Stromal cell of bone marrow (primary cell): Measurements from ENCODE around the gene MARCHF2.
"Not testable (repeated sequence)": the region's sequence is repeated elsewhere in the genome, so short reads cannot be mapped to it uniquely, and the experiment has no call there.

Source experiments
- DNase-seq: peaks from one replicate; pipeline ENCODE4 v3.0.0-alpha.2; 2012; ENCODE audit warnings: low read depth

The MARCHF2 gene, protein sequence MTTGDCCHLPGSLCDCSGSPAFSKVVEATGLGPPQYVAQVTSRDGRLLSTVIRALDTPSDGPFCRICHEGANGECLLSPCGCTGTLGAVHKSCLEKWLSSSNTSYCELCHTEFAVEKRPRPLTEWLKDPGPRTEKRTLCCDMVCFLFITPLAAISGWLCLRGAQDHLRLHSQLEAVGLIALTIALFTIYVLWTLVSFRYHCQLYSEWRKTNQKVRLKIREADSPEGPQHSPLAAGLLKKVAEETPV

DNA sequence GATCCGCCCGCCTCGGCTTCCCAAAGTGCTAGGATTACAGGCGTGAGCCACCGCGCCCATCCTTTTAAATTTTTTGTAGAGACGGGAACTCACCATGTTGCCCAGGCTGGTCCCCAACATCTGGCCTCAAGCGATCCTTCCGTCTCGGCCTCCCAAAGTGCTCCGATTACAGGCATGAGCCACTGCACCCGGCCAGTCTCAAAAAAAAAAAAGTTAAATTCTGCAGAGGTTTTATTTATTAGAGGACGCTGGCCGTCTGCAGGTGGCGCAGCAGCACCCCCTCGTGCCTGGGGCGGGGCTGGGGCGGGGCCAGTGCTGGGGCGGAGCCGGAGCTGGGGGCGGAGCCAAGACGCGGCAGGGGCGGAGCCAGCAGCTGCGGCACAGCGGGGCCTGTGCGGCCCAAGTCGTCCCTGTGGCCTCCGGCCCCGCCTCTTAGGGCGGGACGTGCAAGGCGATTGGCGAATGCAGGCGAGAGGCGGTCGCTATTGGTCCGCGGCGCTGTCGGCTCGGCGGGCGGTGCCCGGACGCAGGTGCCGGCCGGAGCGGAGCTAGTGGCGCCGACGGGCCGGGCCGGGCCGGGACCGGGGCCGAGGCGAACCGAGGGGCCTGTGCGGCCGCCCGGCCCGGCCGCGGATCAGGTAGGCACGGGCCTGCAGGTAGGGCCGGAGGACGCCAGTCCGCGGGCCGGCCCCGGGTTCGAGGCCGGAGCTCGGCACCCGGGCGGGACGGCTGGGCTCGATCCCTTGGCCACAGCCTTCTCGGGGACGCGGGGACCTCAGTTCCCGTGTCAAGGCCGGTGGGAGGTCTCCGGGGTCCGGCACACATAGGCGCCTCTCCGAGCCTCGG, at the start of gene MARCHF2:
TSS of gene MARCHF2 (plus strand) at position 523 of the 846 bp plus-strand sequence. CDS start 8,536 bp downstream, outside the sequence.
- DNase-seq: peak; percentile 90

DNA sequence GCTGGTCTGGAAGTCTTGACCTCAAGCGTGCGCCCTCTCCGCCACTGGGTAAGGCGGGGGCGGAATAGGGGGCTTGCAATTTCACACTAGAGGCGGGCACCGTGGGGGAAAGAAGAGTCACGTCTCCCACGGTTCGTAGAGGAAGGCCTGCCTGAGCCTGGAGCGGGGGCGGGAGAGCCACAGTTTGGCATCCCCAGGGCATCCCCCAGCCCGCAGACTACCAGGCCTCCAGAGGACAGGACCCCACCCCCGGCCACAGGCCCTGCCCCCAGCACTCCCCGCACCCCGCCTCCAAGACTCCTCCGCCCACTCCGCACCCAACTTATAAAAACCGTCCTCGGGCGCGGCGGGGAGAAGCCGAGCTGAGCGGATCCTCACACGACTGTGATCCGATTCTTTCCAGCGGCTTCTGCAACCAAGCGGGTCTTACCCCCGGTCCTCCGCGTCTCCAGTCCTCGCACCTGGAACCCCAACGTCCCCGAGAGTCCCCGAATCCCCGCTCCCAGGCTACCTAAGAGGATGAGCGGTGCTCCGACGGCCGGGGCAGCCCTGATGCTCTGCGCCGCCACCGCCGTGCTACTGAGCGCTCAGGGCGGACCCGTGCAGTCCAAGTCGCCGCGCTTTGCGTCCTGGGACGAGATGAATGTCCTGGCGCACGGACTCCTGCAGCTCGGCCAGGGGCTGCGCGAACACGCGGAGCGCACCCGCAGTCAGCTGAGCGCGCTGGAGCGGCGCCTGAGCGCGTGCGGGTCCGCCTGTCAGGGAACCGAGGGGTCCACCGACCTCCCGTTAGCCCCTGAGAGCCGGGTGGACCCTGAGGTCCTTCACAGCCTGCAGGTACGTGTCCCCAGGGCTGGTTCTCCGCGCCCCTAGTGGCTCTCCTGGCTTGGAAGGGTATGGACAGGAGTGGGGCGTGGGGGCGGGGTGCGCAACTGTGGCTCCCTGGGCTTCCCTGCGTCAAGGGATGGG, 49.0 kb upstream of the MARCHF2 start, which contains the start of gene ANGPTL4:
TSS of gene ANGPTL4 (plus strand) at position 353 of the 969 bp plus-strand sequence. CDS start at position 520, 167 bp downstream.
- peak; percentile 47 for DNase-seq

DNA sequence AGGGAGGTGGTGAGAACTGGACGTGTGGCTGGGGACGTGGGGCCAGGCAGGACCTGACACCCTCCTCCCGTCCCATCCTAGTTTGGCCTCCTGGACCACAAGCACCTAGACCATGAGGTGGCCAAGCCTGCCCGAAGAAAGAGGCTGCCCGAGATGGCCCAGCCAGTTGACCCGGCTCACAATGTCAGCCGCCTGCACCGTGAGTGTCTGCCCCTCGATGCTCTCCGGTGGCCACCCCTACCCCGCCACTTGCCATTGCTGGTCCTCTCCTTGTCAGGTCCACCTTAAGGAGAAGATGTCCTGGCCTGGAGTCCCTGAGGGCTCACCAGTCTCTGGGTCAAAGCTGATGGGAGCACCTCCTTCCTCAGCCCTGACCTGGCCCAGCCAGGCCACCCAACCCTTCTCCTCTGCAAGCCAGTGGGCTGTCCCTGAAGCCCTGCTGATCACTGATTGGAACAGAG, 47.0 kb upstream of the MARCHF2 start:
- DNase-seq: no peak

DNA sequence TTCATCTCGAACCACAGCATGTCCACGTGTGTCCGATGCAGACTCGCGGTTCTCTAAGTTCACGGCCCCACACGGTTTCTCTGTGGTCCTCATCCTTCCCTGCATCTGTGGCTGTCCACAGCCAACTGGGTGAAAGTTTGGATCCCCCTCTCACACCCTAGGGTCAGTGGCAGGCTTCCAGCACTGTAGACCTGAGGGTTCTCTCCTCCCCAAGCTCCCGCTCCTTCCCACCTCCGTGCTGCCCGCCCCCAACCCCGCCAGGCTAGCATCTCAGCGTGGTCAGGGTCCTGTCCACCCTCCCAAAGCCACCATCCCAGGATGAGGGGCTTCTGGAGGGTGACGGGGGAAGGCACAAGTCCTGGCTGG, 46.2 kb upstream of the MARCHF2 start:
- DNase-seq: no peak

DNA sequence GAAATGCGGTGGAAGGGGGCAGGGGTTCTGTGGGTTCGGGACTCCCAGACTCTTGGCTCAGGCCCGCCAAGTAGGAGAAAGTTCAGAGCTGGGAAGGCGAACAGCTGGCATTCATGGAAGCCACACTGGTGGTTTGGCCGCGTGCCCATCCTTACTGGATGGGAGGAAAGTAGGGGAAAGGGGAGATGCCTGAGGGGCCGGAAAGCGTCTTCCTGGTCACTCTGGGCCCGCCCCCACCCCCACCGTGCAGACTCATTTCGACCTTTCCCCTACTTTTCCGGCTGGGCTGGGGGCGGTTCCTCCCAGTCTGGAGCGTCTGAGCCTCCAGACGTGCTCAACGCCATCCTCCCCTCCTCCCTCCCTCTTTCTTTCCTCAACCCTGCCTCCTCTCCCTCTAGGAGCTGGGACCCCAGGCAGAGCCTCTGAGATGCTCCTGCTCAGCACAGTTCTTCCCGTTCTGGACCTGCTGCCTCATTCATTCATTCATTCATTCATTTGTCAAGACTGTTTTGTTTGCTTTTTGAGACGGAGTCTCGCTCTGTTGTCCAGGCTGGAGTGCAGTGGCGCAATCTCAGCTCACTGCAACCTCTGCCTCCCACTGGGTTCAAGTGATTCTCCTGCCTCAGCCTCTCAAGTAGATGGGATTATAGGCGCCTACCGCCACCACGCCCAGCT, 45.6 kb upstream of the MARCHF2 start:
- peak; percentile 85 for DNase-seq

DNA sequence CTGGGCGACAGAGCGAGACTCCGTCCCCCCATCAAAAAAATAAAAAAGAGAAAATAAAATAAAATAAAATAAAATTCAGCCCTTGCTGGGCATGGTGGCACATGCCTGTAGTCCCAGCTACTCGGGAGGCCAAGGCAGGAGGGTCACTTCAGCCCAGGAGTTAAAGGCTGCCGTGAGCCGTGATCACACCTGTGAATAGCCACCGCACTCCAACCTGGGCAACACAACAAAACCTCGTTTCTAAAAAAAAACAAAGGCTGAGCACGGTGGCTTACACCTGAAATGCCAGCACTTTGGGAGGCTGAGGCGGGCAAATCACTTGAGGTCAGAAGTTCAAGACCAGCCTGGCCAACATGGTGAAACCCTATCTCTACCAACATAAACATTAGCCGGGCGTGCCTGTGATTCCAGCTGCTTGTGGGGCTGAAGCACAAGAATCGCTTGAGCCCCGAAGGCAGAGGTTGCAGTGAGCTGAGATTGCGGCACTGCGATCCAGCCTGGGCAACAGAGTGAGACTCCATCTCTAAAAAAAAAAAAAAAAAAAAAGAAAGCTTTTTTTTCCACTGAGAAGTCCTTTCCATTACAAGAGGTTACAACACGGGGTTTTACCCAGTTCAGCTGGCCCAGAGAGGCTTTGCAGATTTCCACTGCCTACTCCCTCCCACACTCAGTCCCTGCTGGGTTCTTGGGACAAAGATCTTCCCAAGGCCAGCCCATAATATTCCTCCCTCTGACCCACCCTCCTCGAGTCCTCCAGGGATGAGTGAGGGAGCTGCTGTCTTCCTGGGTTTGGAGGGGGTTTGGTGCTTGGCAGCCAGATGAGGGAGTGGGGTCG, 42.7 kb upstream of the MARCHF2 start:
- DNase-seq: no peak

DNA sequence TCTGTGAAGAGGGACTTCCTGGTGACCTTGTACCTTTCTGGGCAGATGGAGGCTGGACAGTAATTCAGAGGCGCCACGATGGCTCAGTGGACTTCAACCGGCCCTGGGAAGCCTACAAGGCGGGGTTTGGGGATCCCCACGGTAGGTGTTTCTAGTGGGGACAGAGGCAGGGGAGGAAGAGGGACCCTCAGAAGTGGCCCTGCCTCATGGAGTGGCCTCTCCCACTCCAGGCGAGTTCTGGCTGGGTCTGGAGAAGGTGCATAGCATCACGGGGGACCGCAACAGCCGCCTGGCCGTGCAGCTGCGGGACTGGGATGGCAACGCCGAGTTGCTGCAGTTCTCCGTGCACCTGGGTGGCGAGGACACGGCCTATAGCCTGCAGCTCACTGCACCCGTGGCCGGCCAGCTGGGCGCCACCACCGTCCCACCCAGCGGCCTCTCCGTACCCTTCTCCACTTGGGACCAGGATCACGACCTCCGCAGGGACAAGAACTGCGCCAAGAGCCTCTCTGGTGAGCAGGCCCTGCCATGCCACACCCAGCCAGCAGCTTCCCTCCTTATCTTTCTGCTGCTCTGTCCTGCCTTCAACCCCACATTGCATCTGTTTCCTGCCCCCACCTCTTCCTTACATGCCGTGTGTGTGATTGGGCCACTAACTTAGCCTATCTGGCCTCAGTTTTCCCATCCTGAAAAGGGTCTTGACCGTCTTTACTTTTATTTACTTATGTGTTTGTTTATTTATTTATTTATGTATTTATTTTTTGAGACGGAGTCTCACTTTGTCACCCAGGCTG, 41.9 kb upstream of the MARCHF2 start:
- DNase-seq: no peak

DNA sequence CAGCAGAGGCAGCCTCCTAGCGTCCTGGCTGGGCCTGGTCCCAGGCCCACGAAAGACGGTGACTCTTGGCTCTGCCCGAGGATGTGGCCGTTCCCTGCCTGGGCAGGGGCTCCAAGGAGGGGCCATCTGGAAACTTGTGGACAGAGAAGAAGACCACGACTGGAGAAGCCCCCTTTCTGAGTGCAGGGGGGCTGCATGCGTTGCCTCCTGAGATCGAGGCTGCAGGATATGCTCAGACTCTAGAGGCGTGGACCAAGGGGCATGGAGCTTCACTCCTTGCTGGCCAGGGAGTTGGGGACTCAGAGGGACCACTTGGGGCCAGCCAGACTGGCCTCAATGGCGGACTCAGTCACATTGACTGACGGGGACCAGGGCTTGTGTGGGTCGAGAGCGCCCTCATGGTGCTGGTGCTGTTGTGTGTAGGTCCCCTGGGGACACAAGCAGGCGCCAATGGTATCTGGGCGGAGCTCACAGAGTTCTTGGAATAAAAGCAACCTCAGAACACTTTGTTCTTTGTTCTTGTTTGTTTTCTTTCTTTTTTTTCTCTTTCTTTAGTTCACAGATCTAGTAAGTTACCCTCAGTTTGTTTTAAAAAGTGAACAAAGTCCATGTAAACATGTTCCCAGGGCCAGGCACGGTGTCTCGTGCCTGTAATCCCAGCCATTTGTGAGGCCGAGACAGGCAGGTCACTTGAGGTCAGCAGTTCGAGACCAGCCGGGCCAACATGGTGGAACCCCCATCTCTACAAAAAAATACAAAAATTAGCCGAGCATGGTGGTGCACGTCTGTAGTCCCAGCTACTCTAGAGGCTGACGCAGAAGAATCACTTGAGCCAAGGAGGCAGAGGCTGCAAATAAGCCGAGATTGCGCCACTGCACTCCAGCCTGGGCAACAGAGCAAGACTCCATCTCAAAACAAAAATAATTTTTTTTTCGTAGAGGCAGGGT, 39.0 kb upstream of the MARCHF2 start:
- DNase-seq: no peak

DNA sequence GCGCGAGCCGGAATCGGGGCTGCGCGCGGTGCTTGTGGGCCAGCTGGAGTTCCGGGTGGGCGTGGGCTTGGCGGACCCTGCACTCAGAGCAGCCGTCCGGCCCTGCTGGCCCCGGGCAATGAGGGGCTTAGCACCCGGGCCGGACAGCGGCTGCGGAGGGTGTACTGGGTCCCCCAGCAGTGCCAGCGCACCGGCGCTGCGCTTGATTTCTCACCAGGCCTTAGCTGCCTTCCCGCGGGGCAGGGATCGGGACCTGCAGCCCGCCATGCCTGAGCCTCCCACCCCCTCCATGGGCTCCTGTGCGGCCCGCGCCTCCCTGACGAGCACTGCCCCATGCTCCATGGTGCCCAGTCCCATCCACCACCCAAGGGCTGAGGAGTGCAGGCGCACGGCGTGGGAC, 37.3 kb upstream of the MARCHF2 start:
- not testable (repeated sequence) for DNase-seq

DNA sequence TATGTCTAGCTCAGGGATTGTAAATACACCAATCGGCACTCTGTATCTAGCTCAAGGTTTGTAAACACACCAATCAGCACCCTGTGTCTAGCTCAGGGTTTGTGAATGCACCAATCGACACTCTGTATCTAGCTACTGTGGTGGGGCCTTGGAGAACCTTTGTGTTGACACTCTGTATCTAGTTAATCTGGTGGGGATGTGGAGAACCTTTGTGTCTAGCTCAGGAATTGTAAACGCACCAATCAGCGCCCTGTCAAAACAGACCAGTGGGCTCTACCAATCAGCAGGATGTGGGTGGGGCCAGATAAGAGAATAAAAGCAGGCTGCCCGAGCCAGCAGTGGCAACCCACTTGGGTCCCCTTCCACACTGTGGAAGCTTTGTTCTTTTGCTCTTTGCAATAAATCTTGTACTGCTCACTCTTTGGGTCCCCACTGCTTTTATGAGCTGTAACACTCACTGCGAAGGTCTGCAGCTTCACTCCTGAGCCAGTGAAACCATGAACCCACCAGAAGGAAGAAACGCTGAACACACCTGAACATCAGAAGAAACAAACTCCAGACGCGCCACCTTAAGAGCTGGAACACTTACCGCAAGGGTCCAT, 36.6 kb upstream of the MARCHF2 start:
- not testable (repeated sequence) for DNase-seq

DNA sequence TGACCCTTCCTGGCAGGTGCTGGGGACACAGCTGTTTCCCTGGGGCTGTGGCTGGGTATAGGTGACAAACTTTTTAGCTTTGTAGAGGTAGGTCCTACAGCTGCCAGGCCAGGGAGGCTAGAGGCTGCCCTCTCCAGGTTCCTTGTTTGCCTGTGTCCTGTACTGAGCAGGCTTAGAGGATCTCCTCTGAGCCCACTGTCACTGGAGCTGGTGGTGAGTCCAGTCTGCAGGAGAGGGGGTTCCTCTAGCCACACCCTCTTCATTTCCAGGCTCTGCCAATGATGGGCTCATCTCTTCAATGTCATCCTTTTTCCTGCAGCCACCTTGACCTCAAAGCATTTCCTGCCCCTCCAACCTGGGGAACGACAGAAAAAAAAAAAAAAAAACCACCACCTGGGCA, 35.5 kb upstream of the MARCHF2 start:
- no peak for DNase-seq

DNA sequence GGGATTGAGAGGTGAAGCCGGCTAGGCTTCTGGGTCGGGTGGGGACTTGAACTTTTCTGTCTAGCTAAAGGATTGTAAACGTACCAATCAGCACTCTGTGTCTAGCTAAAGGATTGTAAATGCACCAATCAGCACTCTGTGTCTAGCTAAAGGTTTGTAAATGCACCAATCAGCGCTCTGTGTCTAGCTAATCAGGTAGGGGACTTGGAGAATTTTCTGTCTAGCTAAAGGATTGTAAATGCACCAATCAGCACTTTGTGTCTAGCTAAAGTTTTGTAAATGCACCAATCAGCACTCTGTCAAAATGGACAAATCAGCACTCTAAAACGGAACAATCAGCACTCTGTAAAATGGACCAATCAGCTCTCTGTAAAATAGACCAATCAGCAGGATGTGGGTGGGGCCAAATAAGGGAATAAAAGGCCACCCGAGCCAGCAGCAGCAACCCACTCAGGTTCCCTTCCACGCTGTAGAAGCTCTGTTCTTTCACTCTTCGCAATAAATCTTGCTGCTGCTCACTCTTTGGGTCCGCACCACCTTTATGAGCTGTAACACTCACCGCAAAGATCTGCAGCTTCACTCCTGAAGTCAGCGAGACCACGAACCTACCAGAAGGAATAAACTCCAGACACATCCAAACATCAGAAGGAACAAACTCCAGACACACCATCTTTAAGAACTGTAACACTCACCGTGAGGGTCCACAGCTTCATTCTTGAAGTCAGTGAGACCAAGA, 33.8 kb upstream of the MARCHF2 start:
- not testable (repeated sequence) for DNase-seq

DNA sequence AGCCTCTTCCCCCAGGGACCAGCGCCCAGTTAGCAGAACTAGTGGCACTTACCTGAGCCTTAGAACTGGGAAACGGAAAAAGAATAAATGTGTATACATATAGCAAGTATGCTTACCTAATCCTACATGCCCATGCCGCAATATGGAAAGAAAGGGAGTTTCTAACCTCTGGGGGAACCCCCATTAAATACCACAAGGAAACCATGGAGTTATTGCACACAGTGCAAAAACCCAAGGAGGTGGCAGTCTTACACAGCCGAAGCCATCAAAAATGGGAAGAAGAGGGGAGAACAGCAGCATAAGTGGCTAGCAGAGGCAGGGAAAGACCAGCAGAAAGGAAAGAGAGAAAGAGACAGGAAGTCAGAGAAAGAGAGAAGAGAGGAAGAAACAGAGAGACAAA, 28.5 kb upstream of the MARCHF2 start:
- not testable (repeated sequence) for DNase-seq

DNA sequence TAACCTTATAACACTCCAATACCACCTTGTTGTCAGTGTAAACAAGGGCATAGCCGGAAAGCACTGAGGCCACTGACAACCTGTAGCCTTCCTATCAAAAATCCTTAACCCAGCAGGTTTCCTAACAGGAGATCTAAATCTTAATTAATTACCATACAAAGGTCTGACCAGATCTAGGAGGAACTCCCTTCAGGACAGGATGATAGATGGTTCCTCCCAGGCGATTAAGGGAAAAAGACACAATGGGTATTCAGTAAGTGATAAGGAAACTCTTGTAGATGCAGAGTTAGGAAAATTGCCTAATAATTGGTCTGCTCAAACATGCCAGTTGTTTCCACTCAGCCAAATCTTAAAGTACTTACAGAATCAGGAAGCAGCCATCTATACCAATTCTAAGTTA, 28.0 kb upstream of the MARCHF2 start:
- not testable (repeated sequence) for DNase-seq

DNA sequence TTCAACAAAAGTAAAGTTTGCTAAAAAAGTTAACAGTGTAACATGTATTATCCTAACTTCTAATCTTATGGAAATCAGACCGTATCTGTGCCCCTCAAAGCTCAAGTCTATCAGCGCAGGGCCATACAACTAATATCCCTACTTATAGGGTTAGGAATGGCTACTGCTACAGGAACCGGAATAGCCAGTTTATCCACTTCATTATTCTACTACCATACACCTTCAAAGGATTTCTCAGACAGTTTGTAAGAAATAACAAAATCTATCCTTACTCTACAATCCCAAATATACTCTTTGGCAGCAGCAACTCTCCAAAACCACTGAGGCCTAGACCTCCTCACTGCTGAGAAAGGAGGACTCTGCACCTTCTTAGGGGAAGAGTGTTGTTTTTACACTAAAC, 27.5 kb upstream of the MARCHF2 start:
- DNase-seq: not testable (repeated sequence)

DNA sequence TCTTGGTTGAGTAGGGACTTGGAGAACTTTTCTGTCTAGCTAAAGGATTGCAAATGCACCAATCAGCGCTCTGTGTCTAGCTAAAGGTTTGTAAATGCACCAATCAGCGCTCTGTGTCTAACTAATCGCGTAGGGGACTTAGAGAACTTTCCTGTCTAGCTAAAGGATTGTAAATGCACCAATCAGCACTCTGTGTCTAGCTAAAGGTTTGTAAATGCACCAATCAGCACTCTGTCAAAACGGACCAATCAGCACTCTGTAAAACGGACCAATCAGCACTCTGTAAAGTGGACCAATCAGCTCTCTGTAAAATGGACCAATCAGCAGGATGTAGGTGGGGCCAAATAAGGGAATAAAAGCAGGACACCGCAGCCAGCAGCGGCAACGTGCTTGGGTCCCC, 26.7 kb upstream of the MARCHF2 start:
- DNase-seq: not testable (repeated sequence)

DNA sequence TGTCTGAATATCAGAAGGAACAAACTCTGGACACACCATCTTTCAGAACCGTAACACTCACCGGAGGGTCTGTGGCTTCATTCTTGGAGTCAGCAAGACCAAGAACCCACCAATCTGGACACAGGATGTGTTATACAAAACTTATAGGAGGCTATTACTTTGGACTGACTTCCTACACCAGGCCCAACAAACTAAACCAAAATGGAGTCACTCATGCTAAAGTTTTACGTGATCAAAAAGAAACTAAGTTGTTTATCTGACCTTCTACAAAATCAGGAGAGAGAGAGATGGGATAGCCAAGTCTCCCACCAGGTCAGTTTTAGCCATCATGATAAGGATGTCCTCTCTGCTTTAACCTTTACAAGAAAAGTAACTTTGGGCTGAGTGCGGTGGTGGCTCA, 26.1 kb upstream of the MARCHF2 start:
- no peak for DNase-seq
